HEK293 (cell line): Measurements from ENCODE around the gene PRPF38B.
A peak's percentile ranks its signal among the peaks of the same experiment; 100 is the strongest.

ENCODE experiments used
- KLF10 ChIP-seq: fragments of 450-650 bp; IDR thresholded peaks from 2 replicates; pipeline ENCODE4 v1.5.1; 2018; ENCODE audit warnings: missing biosample characterization, mild to moderate bottlenecking, missing genetic modification characterization
- KLF7 ChIP-seq: fragments of 450-650 bp; formaldehyde crosslinking; IDR thresholded peaks from 2 replicates; pipeline ENCODE4 v1.5.1; 2016; ENCODE audit warnings: missing biosample characterization, missing genetic modification characterization, borderline replicate concordance
- PRDM10 ChIP-seq: fragments of 450-650 bp; formaldehyde crosslinking; IDR thresholded peaks from 2 replicates; pipeline ENCODE4 v1.5.1; 2016; ENCODE audit warnings: missing biosample characterization, missing genetic modification characterization
- SCRT1 ChIP-seq: fragments of 450-650 bp; formaldehyde crosslinking; IDR thresholded peaks from 2 replicates; pipeline ENCODE4 v1.5.1; 2016; ENCODE audit warnings: missing biosample characterization, missing genetic modification characterization, borderline replicate concordance
- SCRT2 ChIP-seq: fragments of 450-650 bp; formaldehyde crosslinking; IDR thresholded peaks from 2 replicates; pipeline ENCODE4 v1.5.1; 2016; ENCODE audit warnings: missing biosample characterization, missing genetic modification characterization
- SP2 ChIP-seq: fragments of 450-650 bp; formaldehyde crosslinking; IDR thresholded peaks from 2 replicates; pipeline ENCODE4 v1.5.1; 2016; ENCODE audit warnings: missing biosample characterization, missing genetic modification characterization
- SP3 ChIP-seq: fragments of 450-650 bp; formaldehyde crosslinking; IDR thresholded peaks from 2 replicates; pipeline ENCODE4 v1.5.1; 2016; ENCODE audit warnings: missing biosample characterization, missing genetic modification characterization
- WT1 ChIP-seq: fragments of 450-650 bp; formaldehyde crosslinking; IDR thresholded peaks from 2 replicates; pipeline ENCODE4 v1.5.1; 2016; ENCODE audit warnings: missing biosample characterization, missing genetic modification characterization
- YY1 ChIP-seq: fragments of 450-650 bp; formaldehyde crosslinking; IDR thresholded peaks from 2 replicates; pipeline ENCODE4 v1.5.1; 2018; ENCODE audit warnings: missing biosample characterization, missing genetic modification characterization
- ZBTB17 ChIP-seq: fragments of 450-650 bp; formaldehyde crosslinking; IDR thresholded peaks from 2 replicates; pipeline ENCODE4 v1.5.1; 2016; ENCODE audit warnings: missing biosample characterization, missing genetic modification characterization
- ZBTB6 ChIP-seq: fragments of 450-650 bp; formaldehyde crosslinking; IDR thresholded peaks from 2 replicates; pipeline ENCODE4 v1.5.1; 2017; ENCODE audit warnings: missing biosample characterization, missing genetic modification characterization
- ZEB2 ChIP-seq: fragments of 450-650 bp; formaldehyde crosslinking; IDR thresholded peaks from 2 replicates; pipeline ENCODE4 v1.5.1; 2016; ENCODE audit warnings: missing biosample characterization, missing genetic modification characterization
- ZNF174 ChIP-seq: fragments of 450-650 bp; formaldehyde crosslinking; IDR thresholded peaks from 2 replicates; pipeline ENCODE4 v1.5.0; 2017; ENCODE audit warnings: missing biosample characterization, mild to moderate bottlenecking, missing genetic modification characterization
- ZNF223 ChIP-seq: fragments of 450-650 bp; formaldehyde crosslinking; IDR thresholded peaks from 2 replicates; pipeline ENCODE4 v1.5.1; 2016; ENCODE audit warnings: missing biosample characterization, missing genetic modification characterization
- ZNF311 ChIP-seq: fragments of 450-650 bp; formaldehyde crosslinking; IDR thresholded peaks from 2 replicates; pipeline ENCODE4 v1.5.1; 2017; ENCODE audit warnings: missing biosample characterization, missing genetic modification characterization, borderline replicate concordance
- ZNF366 ChIP-seq: fragments of 450-650 bp; formaldehyde crosslinking; conservative IDR thresholded peaks from 2 replicates; pipeline ENCODE4 v1.5.1; 2016; ENCODE audit warnings: missing biosample characterization, missing genetic modification characterization
- ZNF518A ChIP-seq: fragments of 450-650 bp; formaldehyde crosslinking; conservative IDR thresholded peaks from 2 replicates; pipeline ENCODE4 v1.5.1; 2016; ENCODE audit warnings: low read depth, missing biosample characterization, missing genetic modification characterization
- ZNF623 ChIP-seq: fragments of 450-650 bp; formaldehyde crosslinking; IDR thresholded peaks from 2 replicates; pipeline ENCODE4 v1.5.1; 2016; ENCODE audit warnings: missing biosample characterization, missing genetic modification characterization
- ZNF639 ChIP-seq: fragments of 450-650 bp; formaldehyde crosslinking; IDR thresholded peaks from 2 replicates; pipeline ENCODE4 v1.5.1; 2016; ENCODE audit warnings: missing biosample characterization, missing genetic modification characterization
- ZNF670 ChIP-seq: fragments of 450-650 bp; formaldehyde crosslinking; IDR thresholded peaks from 2 replicates; pipeline ENCODE4 v1.5.1; 2016; ENCODE audit warnings: missing biosample characterization, missing genetic modification characterization, low read depth
- ZNF677 ChIP-seq: fragments of 450-650 bp; IDR thresholded peaks from 2 replicates; pipeline ENCODE4 v1.5.0; 2018; ENCODE audit warnings: missing biosample characterization, mild to moderate bottlenecking, missing genetic modification characterization, moderate library complexity
- ZNF776 ChIP-seq: fragments of 450-650 bp; formaldehyde crosslinking; IDR thresholded peaks from 2 replicates; pipeline ENCODE4 v1.5.0; 2017; ENCODE audit warnings: missing biosample characterization, missing genetic modification characterization, borderline replicate concordance
- ZNF785 ChIP-seq: fragments of 450-650 bp; formaldehyde crosslinking; IDR thresholded peaks from 2 replicates; pipeline ENCODE4 v1.5.1; 2016; ENCODE audit warnings: missing biosample characterization, missing genetic modification characterization
- ZNF837 ChIP-seq: fragments of 450-650 bp; formaldehyde crosslinking; IDR thresholded peaks from 2 replicates; pipeline ENCODE4 v1.5.1; 2016; ENCODE audit warnings: missing biosample characterization, missing genetic modification characterization

Gene PRPF38B

GRCh38 chr1:108692724-108693655, 880 bp downstream of the PRPF38B start (continued):
- no peak for TF ChIP-seq ZNF776 (tag by site-specific recombination)
- no peak for TF ChIP-seq ZNF223 (tag by site-specific recombination)
- TF ChIP-seq SCRT2: peak; percentile 76
- 0 out of 2 replicates have a peak, but pooled peaks have one; percentile 1 for TF ChIP-seq ZEB2 (tag by site-specific recombination)
- no peak for TF ChIP-seq KLF7 (tag by site-specific recombination)
- TF ChIP-seq SCRT1 (tag by site-specific recombination): 0 out of 2 replicates have a peak, but pooled peaks have one; percentile 53
- TF ChIP-seq ZNF837 (tag by site-specific recombination): no peak
- TF ChIP-seq YY1 (tag by site-specific recombination): no peak
- TF ChIP-seq SP3 (tag by site-specific recombination): peak; percentile 73
- peak; percentile 60 for TF ChIP-seq ZBTB17
- no peak for TF ChIP-seq ZNF639 (tag by site-specific recombination)
- no peak for TF ChIP-seq WT1 (tag by site-specific recombination)
- no peak for TF ChIP-seq ZNF670 (tag by site-specific recombination)
- TF ChIP-seq PRDM10: peak; percentile 46; the same call in 1 of the 2 replicates
- no peak for TF ChIP-seq ZNF518A (tag by site-specific recombination)
- TF ChIP-seq ZNF677 (tag by site-specific recombination): no peak
- no peak for TF ChIP-seq ZNF174 (tag by site-specific recombination)
- TF ChIP-seq ZNF785 (tag by site-specific recombination): no peak
- TF ChIP-seq ZNF311: no peak
- no peak for TF ChIP-seq KLF10 (tag by site-specific recombination)
- peak; percentile 16 for TF ChIP-seq SP2 (tag by site-specific recombination)
- TF ChIP-seq ZNF366: peak; percentile 76; the same call in 1 of the 2 replicates
- no peak for TF ChIP-seq ZNF623
- no peak for TF ChIP-seq ZBTB6 (tag by site-specific recombination)
